NT2/D1 (cell line): ENCODE measurements around the gene HILPDA.
"Not testable (repeated sequence)": the region's sequence is repeated elsewhere in the genome, so short reads cannot be mapped to it uniquely, and the experiment has no call there.

ENCODE experiments used
- SUZ12 ChIP-seq: IDR thresholded peaks from 2 replicates; pipeline ENCODE4 v1.6.1; 2011; ENCODE audit not compliant: insufficient read length, insufficient read depth; ENCODE audit errors: extremely low read depth
- YY1 ChIP-seq: IDR thresholded peaks from 2 replicates; pipeline ENCODE4 v1.6.1; 2011; ENCODE audit not compliant: insufficient read length, insufficient read depth
- ZNF274 ChIP-seq: IDR thresholded peaks from 2 replicates; pipeline ENCODE4 v1.6.1; 2011; ENCODE audit warnings: mild to moderate bottlenecking, low read depth, low read length

DNA sequence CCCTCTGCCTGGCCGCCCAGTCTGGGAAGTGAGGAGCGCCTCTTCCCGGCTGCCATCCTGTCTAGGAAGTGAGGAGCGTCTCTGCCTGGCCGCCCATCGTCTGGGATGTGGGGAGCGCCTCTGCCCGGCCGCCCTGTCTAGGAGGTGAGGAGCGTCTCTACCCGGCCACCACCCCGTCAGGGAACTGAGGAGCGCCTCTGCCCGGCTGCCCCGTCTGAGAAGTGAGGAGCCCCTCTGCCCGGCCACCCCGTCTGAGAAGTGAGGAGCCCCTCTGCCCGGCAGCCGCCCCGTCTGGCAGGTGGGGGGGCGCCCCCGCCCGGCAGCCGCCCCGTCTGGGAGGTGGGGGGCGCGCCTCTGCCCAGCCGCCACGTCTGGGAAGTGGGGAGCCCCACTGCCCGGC, 7.7 kb downstream of the HILPDA start:
- TF ChIP-seq YY1, ZNF274, SUZ12: not testable (repeated sequence)
